ENCODE results near the gene RABGAP1. TPM values are rescaled to one million over a fixed set of nuclear protein-coding genes. Genes with fewer than 3 reads are reported as not detected.

The RABGAP1 gene
- polyA plus RNA-seq, 1 donor from 2014 or later = 67.8 TPM

DNA sequence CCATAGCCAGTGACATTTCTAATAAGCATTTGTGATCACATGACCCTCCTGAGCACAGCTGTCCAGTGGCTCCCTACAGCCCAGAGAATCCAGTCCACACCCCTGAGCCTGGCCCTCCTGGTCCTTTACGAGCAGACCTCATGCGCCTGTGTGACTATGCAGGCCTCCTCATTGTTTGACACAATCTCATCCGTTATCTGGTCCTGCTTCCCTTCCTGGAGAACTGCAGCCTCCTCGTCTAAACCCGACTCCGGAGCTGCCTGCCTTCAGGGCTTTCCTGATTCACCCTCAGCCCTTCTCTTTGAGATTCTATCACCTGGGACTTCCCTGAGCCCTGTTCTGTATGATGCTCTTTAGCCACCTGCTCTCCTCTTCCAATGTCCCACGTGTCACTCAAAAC, 172.4 kb downstream of the RABGAP1 start:
- Histone ChIP-seq H3K27ac (ENCODE audit: low read length) (no peak overlapping the region), H3K9ac (ENCODE audit: low read length) (no peak overlapping the region), H3K36me3 (ENCODE audit: insufficient read depth, low read length) (no peaks in the 10 kb centered on the region), H3K9me2 (ENCODE audit: insufficient read depth, low read length) (no peaks in the 10 kb centered on the region), H3K4me2 (ENCODE audit: low read length) (no peak overlapping the region), H3K4me3 (ENCODE audit: low read length) (no peak overlapping the region), H3K27me3 (ENCODE audit: insufficient read depth, low read depth, low read length) (no peaks in the 10 kb centered on the region), H3F3A (ENCODE audit: insufficient read depth, low read length, poor library complexity, severe bottlenecking) (no peaks in the 10 kb centered on the region), H4K20me1 (ENCODE audit: insufficient read depth) (no peaks in the 10 kb centered on the region), H3K79me2 (replicated peaks; ENCODE audit: insufficient read depth, low read length) (no peaks in the 10 kb centered on the region), H3K9me3 (ENCODE audit: low read length) (no peaks in the 10 kb centered on the region), H2AFZ (ENCODE audit: low read depth, low read length) (no peak overlapping the region)
- TF ChIP-seq EZH2 (IDR thresholded peaks at IDR 0.05; ENCODE audit: borderline replicate concordance, insufficient read depth, low read length, poor library complexity, severe bottlenecking) = no peak
- TF ChIP-seq, protein P1, sequence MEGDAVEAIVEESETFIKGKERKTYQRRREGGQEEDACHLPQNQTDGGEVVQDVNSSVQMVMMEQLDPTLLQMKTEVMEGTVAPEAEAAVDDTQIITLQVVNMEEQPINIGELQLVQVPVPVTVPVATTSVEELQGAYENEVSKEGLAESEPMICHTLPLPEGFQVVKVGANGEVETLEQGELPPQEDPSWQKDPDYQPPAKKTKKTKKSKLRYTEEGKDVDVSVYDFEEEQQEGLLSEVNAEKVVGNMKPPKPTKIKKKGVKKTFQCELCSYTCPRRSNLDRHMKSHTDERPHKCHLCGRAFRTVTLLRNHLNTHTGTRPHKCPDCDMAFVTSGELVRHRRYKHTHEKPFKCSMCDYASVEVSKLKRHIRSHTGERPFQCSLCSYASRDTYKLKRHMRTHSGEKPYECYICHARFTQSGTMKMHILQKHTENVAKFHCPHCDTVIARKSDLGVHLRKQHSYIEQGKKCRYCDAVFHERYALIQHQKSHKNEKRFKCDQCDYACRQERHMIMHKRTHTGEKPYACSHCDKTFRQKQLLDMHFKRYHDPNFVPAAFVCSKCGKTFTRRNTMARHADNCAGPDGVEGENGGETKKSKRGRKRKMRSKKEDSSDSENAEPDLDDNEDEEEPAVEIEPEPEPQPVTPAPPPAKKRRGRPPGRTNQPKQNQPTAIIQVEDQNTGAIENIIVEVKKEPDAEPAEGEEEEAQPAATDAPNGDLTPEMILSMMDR (IDR thresholded peaks at IDR 0.05; ENCODE audit: poor library complexity, severe bottlenecking) = no peak
- TF ChIP-seq EP300 (conservative IDR thresholded peaks at IDR 0.05; ENCODE audit: poor library complexity, severe bottlenecking) = no peak
- TF ChIP-seq SMC3 (conservative IDR thresholded peaks at IDR 0.05; ENCODE audit: poor library complexity) = no peak
- no peak for TF ChIP-seq RAD21 (conservative IDR thresholded peaks at IDR 0.05)
- no peak for TF ChIP-seq POLR2AphosphoS5 (IDR thresholded peaks at IDR 0.05)
- no peak for TF ChIP-seq MXI1 (conservative IDR thresholded peaks at IDR 0.05; ENCODE audit: poor library complexity, severe bottlenecking)
- no peak for TF ChIP-seq TAF1 (IDR thresholded peaks at IDR 0.05; ENCODE audit: low read depth)
- TF ChIP-seq, protein P2, sequence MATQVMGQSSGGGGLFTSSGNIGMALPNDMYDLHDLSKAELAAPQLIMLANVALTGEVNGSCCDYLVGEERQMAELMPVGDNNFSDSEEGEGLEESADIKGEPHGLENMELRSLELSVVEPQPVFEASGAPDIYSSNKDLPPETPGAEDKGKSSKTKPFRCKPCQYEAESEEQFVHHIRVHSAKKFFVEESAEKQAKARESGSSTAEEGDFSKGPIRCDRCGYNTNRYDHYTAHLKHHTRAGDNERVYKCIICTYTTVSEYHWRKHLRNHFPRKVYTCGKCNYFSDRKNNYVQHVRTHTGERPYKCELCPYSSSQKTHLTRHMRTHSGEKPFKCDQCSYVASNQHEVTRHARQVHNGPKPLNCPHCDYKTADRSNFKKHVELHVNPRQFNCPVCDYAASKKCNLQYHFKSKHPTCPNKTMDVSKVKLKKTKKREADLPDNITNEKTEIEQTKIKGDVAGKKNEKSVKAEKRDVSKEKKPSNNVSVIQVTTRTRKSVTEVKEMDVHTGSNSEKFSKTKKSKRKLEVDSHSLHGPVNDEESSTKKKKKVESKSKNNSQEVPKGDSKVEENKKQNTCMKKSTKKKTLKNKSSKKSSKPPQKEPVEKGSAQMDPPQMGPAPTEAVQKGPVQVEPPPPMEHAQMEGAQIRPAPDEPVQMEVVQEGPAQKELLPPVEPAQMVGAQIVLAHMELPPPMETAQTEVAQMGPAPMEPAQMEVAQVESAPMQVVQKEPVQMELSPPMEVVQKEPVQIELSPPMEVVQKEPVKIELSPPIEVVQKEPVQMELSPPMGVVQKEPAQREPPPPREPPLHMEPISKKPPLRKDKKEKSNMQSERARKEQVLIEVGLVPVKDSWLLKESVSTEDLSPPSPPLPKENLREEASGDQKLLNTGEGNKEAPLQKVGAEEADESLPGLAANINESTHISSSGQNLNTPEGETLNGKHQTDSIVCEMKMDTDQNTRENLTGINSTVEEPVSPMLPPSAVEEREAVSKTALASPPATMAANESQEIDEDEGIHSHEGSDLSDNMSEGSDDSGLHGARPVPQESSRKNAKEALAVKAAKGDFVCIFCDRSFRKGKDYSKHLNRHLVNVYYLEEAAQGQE (IDR thresholded peaks at IDR 0.05; ENCODE audit: borderline replicate concordance) = no peak

GRCh38 chr9:123115146-123115913, 174.5 kb downstream of the RABGAP1 start:
- H3K4me3 ChIP-seq (ENCODE audit: low read length) = no peak overlapping the region
- H3K36me3 ChIP-seq (ENCODE audit: insufficient read depth, low read length) = no peaks in the 10 kb centered on the region
- H2AFZ ChIP-seq (ENCODE audit: low read depth, low read length) = no peak overlapping the region
- H3K4me2 ChIP-seq (ENCODE audit: low read length) = no peak overlapping the region
- H4K20me1 ChIP-seq (ENCODE audit: insufficient read depth) = no peaks in the 10 kb centered on the region
- H3K9me3 ChIP-seq (ENCODE audit: low read length) = no peaks in the 10 kb centered on the region
- no peak overlapping the region for H3K9ac ChIP-seq (ENCODE audit: low read length)
- no peaks in the 10 kb centered on the region for H3K79me2 ChIP-seq (replicated peaks; ENCODE audit: insufficient read depth, low read length)
- H3K27me3 ChIP-seq (ENCODE audit: insufficient read depth, low read depth, low read length) = no peaks in the 10 kb centered on the region
- TF ChIP-seq EP300 (conservative IDR thresholded peaks at IDR 0.05; ENCODE audit: poor library complexity, severe bottlenecking) (no peak), RAD21 (conservative IDR thresholded peaks at IDR 0.05) (no peak)
- TF ChIP-seq, protein P2 (IDR thresholded peaks at IDR 0.05; ENCODE audit: borderline replicate concordance) = no peak
- no peaks in the 10 kb centered on the region for H3F3A ChIP-seq (ENCODE audit: insufficient read depth, low read length, poor library complexity, severe bottlenecking)
- H3K27ac ChIP-seq (ENCODE audit: low read length) = no peak overlapping the region
- no peaks in the 10 kb centered on the region for H3K9me2 ChIP-seq (ENCODE audit: insufficient read depth, low read length)

Measured in neural cell (in vitro differentiated cells).